ENCODE results near the gene PHACTR4. TPM values are rescaled to one million over a fixed set of nuclear protein-coding genes. Genes with fewer than 3 reads are reported as not detected.
A peak's percentile ranks its signal among the peaks of the same experiment; 100 is the strongest.

PHACTR4 gene
- total and polyA plus RNA-seq, 2 of the 13 experiments (the other 11 are each of a cell fraction or from before 2014, with no cell fraction given) = 13.9 to 17.1 TPM

GRCh38 chr1:28437924-28438699 is 68.6 kb downstream of the PHACTR4 start (continued):
- TF ChIP-seq ZNF580 (CRISPR knock-in tag; IDR thresholded peaks at IDR 0.05; ENCODE audit: borderline replicate concordance, low read depth) (peak; percentile 57; the same call in 1 of the 2 replicates), ZNF782 (CRISPR knock-in tag; IDR thresholded peaks at IDR 0.05; ENCODE audit: borderline replicate concordance) (no peak), ZNF296 (CRISPR knock-in tag; conservative IDR thresholded peaks at IDR 0.05) (no peak), RFXANK (CRISPR knock-in tag; IDR thresholded peaks at IDR 0.05) (no peak), HOXD1 (CRISPR knock-in tag; IDR thresholded peaks at IDR 0.05) (no peak), ATM (IDR thresholded peaks at IDR 0.05; ENCODE audit: borderline replicate concordance) (no peak), MXD4 (CRISPR knock-in tag; IDR thresholded peaks at IDR 0.05) (peak; percentile 58; the same call in 1 of the 2 replicates), ZNF276 (CRISPR knock-in tag; IDR thresholded peaks at IDR 0.05; ENCODE audit: low read depth) (no peak), SALL2 (CRISPR knock-in tag; IDR thresholded peaks at IDR 0.05) (no peak), PHF5A (CRISPR knock-in tag; IDR thresholded peaks at IDR 0.05; ENCODE audit: low read depth, unreplicated experiment) (peak; percentile 31), JUNB (CRISPR knock-in tag; IDR thresholded peaks at IDR 0.05; ENCODE audit: borderline replicate concordance) (no peak), FOXK2 (IDR thresholded peaks at IDR 0.05) (no peak), ZNF431 (CRISPR knock-in tag; IDR thresholded peaks at IDR 0.05; ENCODE audit: borderline replicate concordance, low read depth) (no peak), FOXK1 (CRISPR knock-in tag; IDR thresholded peaks at IDR 0.05; ENCODE audit: borderline replicate concordance, low read depth) (no peak), GABPB1 (CRISPR knock-in tag; IDR thresholded peaks at IDR 0.05) (no peak; the same call in 1 of the 2 replicates), CENPT (CRISPR knock-in tag; IDR thresholded peaks at IDR 0.05; ENCODE audit: low read depth) (no peak), FOXJ3 (CRISPR knock-in tag; IDR thresholded peaks at IDR 0.05; ENCODE audit: borderline replicate concordance) (no peak)
- TF ChIP-seq, protein P1, sequence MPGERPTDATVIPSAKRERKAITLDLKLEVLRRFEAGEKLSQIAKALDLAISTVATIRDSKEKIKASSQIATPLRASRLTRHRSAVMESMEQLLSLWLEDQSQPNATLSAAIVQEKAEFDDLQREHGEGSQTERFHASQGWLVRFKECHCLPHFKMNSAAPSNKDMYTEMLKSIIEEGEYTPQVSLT (CRISPR knock-in tag; IDR thresholded peaks at IDR 0.05; ENCODE audit: borderline replicate concordance, low read depth) = no peak
- TF ChIP-seq, protein P2, sequence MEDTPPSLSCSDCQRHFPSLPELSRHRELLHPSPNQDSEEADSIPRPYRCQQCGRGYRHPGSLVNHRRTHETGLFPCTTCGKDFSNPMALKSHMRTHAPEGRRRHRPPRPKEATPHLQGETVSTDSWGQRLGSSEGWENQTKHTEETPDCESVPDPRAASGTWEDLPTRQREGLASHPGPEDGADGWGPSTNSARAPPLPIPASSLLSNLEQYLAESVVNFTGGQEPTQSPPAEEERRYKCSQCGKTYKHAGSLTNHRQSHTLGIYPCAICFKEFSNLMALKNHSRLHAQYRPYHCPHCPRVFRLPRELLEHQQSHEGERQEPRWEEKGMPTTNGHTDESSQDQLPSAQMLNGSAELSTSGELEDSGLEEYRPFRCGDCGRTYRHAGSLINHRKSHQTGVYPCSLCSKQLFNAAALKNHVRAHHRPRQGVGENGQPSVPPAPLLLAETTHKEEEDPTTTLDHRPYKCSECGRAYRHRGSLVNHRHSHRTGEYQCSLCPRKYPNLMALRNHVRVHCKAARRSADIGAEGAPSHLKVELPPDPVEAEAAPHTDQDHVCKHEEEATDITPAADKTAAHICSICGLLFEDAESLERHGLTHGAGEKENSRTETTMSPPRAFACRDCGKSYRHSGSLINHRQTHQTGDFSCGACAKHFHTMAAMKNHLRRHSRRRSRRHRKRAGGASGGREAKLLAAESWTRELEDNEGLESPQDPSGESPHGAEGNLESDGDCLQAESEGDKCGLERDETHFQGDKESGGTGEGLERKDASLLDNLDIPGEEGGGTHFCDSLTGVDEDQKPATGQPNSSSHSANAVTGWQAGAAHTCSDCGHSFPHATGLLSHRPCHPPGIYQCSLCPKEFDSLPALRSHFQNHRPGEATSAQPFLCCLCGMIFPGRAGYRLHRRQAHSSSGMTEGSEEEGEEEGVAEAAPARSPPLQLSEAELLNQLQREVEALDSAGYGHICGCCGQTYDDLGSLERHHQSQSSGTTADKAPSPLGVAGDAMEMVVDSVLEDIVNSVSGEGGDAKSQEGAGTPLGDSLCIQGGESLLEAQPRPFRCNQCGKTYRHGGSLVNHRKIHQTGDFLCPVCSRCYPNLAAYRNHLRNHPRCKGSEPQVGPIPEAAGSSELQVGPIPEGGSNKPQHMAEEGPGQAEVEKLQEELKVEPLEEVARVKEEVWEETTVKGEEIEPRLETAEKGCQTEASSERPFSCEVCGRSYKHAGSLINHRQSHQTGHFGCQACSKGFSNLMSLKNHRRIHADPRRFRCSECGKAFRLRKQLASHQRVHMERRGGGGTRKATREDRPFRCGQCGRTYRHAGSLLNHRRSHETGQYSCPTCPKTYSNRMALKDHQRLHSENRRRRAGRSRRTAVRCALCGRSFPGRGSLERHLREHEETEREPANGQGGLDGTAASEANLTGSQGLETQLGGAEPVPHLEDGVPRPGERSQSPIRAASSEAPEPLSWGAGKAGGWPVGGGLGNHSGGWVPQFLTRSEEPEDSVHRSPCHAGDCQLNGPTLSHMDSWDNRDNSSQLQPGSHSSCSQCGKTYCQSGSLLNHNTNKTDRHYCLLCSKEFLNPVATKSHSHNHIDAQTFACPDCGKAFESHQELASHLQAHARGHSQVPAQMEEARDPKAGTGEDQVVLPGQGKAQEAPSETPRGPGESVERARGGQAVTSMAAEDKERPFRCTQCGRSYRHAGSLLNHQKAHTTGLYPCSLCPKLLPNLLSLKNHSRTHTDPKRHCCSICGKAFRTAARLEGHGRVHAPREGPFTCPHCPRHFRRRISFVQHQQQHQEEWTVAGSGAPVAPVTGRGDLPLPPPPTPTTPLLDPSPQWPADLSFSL (CRISPR knock-in tag; IDR thresholded peaks at IDR 0.05) = no peak
- TF ChIP-seq, protein P3, sequence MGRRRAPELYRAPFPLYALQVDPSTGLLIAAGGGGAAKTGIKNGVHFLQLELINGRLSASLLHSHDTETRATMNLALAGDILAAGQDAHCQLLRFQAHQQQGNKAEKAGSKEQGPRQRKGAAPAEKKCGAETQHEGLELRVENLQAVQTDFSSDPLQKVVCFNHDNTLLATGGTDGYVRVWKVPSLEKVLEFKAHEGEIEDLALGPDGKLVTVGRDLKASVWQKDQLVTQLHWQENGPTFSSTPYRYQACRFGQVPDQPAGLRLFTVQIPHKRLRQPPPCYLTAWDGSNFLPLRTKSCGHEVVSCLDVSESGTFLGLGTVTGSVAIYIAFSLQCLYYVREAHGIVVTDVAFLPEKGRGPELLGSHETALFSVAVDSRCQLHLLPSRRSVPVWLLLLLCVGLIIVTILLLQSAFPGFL (CRISPR knock-in tag; IDR thresholded peaks at IDR 0.05) = no peak
